ENCODE results near the gene NR3C1. TPM values are rescaled to one million over a fixed set of nuclear protein-coding genes. Genes with fewer than 3 reads are reported as not detected.

Gene NR3C1
- polyA plus RNA-seq, 1 donor from 2014 or later: 2.3 TPM

DNA sequence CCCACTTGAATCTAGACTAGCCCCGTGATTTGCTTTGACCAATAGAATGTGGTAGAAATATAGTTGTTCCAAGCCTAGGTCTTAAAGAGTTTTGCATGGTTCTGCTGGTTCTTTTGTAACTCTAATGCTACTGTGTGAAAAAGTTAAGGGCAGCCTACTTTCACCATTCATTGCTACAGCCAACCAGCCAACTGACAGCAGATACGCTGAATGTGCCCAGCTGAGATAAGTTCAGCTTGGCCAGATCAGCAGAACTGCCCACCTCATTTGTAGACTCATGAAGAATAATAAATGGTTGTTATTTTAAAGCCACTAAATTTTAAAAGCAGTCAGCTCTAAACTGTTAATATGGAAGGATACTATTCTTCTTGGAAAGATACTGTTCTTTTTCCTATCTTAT, 23.9 kb downstream of the NR3C1 start:
- Histone ChIP-seq H3K27me3 (ENCODE audit: insufficient read depth, low read depth, low read length) (no peaks in the 10 kb centered on the region), H4K20me1 (ENCODE audit: insufficient read depth) (no peaks in the 10 kb centered on the region), H3K9me3 (ENCODE audit: low read length) (no peaks in the 10 kb centered on the region), H3K4me3 (ENCODE audit: low read length) (no peak overlapping the region), H3K79me2 (replicated peaks; ENCODE audit: insufficient read depth, low read length) (no peaks in the 10 kb centered on the region), H3K9ac (ENCODE audit: low read length) (no peak overlapping the region), H3F3A (ENCODE audit: insufficient read depth, low read length, poor library complexity, severe bottlenecking) (no peaks in the 10 kb centered on the region), H3K9me2 (ENCODE audit: insufficient read depth, low read length) (no peaks in the 10 kb centered on the region), H2AFZ (ENCODE audit: low read depth, low read length) (no peak overlapping the region), H3K27ac (ENCODE audit: low read length) (no peak overlapping the region), H3K36me3 (ENCODE audit: insufficient read depth, low read length) (no peaks in the 10 kb centered on the region), H3K4me2 (ENCODE audit: low read length) (no peak overlapping the region)
- TF ChIP-seq EP300 (conservative IDR thresholded peaks at IDR 0.05; ENCODE audit: poor library complexity, severe bottlenecking) (no peak), CTCF (IDR thresholded peaks at IDR 0.05; ENCODE audit: poor library complexity, severe bottlenecking) (no peak), RAD21 (conservative IDR thresholded peaks at IDR 0.05) (no peak), SMC3 (conservative IDR thresholded peaks at IDR 0.05; ENCODE audit: poor library complexity) (no peak), MXI1 (conservative IDR thresholded peaks at IDR 0.05; ENCODE audit: poor library complexity, severe bottlenecking) (no peak), EZH2 (IDR thresholded peaks at IDR 0.05; ENCODE audit: borderline replicate concordance, insufficient read depth, low read length, poor library complexity, severe bottlenecking) (no peak)
- TF ChIP-seq, protein P1, sequence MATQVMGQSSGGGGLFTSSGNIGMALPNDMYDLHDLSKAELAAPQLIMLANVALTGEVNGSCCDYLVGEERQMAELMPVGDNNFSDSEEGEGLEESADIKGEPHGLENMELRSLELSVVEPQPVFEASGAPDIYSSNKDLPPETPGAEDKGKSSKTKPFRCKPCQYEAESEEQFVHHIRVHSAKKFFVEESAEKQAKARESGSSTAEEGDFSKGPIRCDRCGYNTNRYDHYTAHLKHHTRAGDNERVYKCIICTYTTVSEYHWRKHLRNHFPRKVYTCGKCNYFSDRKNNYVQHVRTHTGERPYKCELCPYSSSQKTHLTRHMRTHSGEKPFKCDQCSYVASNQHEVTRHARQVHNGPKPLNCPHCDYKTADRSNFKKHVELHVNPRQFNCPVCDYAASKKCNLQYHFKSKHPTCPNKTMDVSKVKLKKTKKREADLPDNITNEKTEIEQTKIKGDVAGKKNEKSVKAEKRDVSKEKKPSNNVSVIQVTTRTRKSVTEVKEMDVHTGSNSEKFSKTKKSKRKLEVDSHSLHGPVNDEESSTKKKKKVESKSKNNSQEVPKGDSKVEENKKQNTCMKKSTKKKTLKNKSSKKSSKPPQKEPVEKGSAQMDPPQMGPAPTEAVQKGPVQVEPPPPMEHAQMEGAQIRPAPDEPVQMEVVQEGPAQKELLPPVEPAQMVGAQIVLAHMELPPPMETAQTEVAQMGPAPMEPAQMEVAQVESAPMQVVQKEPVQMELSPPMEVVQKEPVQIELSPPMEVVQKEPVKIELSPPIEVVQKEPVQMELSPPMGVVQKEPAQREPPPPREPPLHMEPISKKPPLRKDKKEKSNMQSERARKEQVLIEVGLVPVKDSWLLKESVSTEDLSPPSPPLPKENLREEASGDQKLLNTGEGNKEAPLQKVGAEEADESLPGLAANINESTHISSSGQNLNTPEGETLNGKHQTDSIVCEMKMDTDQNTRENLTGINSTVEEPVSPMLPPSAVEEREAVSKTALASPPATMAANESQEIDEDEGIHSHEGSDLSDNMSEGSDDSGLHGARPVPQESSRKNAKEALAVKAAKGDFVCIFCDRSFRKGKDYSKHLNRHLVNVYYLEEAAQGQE (IDR thresholded peaks at IDR 0.05; ENCODE audit: borderline replicate concordance): no peak

DNA sequence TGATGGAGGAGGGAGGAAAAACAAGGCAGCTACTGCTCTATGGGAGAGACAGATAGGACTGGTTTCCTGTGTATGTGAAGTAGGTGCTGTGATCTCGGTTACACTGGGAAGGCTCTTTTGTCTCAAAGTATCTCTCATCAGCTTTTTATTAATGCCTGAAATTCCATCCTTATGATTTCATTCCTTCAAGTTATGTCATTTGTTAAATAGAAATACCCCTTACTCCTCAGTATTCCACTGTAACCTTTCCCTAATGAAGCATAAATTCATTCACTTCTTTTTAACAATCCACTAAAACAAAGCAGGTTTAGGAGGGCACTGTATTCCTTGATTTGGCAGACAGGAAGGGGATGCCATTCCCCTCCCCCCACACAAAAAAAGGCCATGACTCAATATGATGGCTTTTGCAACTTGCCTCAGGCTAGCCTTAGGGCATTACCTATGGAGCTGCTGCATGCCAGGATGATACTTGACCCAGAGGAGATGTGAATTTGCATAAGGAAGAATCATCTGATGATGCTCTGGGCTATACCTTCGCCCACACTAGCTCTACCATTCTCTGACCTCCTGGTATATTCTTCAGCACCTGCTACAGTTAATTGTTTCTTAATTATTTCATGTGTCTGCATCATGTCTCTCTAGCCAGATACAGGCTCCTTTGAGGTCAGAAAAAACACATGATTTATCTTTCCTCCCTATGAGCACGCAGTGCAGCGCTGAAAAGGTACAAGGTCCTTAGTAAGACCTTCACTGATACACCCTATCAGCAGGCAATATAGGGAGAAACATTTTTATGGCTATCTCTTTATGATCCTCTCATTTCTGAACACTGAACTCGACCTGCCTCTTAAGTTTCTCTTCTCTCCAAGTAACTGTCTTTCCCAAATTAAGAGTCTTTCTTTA, 26.3 kb downstream of the NR3C1 start:
- H2AFZ ChIP-seq (ENCODE audit: low read depth, low read length): no peak overlapping the region
- no peaks in the 10 kb centered on the region for H3K79me2 ChIP-seq (replicated peaks; ENCODE audit: insufficient read depth, low read length)
- no peaks in the 10 kb centered on the region for H3K9me3 ChIP-seq (ENCODE audit: low read length)
- H3K4me2 ChIP-seq (ENCODE audit: low read length): no peak overlapping the region
- H3K27me3 ChIP-seq (ENCODE audit: insufficient read depth, low read depth, low read length): no peaks in the 10 kb centered on the region
- no peak overlapping the region for H3K27ac ChIP-seq (ENCODE audit: low read length)
- no peak for TF ChIP-seq EP300 (conservative IDR thresholded peaks at IDR 0.05; ENCODE audit: poor library complexity, severe bottlenecking)
- no peak for TF ChIP-seq CTCF (IDR thresholded peaks at IDR 0.05; ENCODE audit: poor library complexity, severe bottlenecking)
- no peak for TF ChIP-seq RAD21 (conservative IDR thresholded peaks at IDR 0.05)
- no peak for TF ChIP-seq SMC3 (conservative IDR thresholded peaks at IDR 0.05; ENCODE audit: poor library complexity)
- TF ChIP-seq MXI1 (conservative IDR thresholded peaks at IDR 0.05; ENCODE audit: poor library complexity, severe bottlenecking): no peak
- TF ChIP-seq EZH2 (IDR thresholded peaks at IDR 0.05; ENCODE audit: borderline replicate concordance, insufficient read depth, low read length, poor library complexity, severe bottlenecking): no peak
- TF ChIP-seq POLR2AphosphoS5 (IDR thresholded peaks at IDR 0.05): no peak
- H3K9me2 ChIP-seq (ENCODE audit: insufficient read depth, low read length): no peaks in the 10 kb centered on the region
- H3F3A ChIP-seq (ENCODE audit: insufficient read depth, low read length, poor library complexity, severe bottlenecking): no peaks in the 10 kb centered on the region
- no peaks in the 10 kb centered on the region for H4K20me1 ChIP-seq (ENCODE audit: insufficient read depth)
- no peaks in the 10 kb centered on the region for H3K36me3 ChIP-seq (ENCODE audit: insufficient read depth, low read length)
- no peak overlapping the region for H3K9ac ChIP-seq (ENCODE audit: low read length)
- no peak overlapping the region for H3K4me3 ChIP-seq (ENCODE audit: low read length)

All from neural cell (in vitro differentiated cells).